GM12873 (cell line): Measurements from ENCODE around the gene MAP4K4.

Experiments
- TF ChIP-seq, protein P1 (sequence below): IDR thresholded peaks from 2 replicates; pipeline ENCODE4 v1.5.1; 2012; ENCODE audit warnings: low read depth, mild to moderate bottlenecking, moderate library complexity, low read length, control low read depth; ENCODE audit not compliant: insufficient read depth; ENCODE audit errors: missing control alignments

The MAP4K4 gene

DNA sequence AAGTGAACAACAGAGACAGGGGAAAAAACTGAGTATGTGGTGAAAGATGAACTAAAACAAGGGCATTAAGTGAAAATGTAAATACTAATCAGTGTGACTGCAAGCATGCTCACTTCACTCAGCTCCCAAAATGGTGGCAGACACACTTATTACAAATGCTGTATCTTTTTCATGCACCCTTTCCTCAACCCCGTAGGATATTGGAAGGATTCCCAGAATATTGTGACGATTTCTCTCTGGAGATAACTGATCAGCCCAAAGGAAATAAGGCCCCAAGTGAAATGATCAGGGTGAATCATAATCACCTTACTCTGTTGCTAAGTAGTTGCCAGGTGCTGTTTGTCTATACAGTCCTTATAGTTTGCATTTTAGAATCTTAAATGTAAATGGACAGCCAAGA, 155.3 kb downstream of the MAP4K4 start:
- TF ChIP-seq, protein P1, sequence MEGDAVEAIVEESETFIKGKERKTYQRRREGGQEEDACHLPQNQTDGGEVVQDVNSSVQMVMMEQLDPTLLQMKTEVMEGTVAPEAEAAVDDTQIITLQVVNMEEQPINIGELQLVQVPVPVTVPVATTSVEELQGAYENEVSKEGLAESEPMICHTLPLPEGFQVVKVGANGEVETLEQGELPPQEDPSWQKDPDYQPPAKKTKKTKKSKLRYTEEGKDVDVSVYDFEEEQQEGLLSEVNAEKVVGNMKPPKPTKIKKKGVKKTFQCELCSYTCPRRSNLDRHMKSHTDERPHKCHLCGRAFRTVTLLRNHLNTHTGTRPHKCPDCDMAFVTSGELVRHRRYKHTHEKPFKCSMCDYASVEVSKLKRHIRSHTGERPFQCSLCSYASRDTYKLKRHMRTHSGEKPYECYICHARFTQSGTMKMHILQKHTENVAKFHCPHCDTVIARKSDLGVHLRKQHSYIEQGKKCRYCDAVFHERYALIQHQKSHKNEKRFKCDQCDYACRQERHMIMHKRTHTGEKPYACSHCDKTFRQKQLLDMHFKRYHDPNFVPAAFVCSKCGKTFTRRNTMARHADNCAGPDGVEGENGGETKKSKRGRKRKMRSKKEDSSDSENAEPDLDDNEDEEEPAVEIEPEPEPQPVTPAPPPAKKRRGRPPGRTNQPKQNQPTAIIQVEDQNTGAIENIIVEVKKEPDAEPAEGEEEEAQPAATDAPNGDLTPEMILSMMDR = no peak

- TF ChIP-seq, protein P1 = no peak
Observed at GRCh38 chr2:101854877-101855276, 157.4 kb downstream of the MAP4K4 start.

GRCh38 chr2:101855776-101856175, 158.3 kb downstream of the MAP4K4 start:
- TF ChIP-seq, protein P1 = no peak

GRCh38 chr2:101858246-101858645, 160.7 kb downstream of the MAP4K4 start:
- TF ChIP-seq, protein P1 = no peak

GRCh38 chr2:101858910-101859309, 161.4 kb downstream of the MAP4K4 start:
- TF ChIP-seq, protein P1 = no peak

- TF ChIP-seq, protein P1 = no peak
Observed at GRCh38 chr2:101859604-101860003, 162.1 kb downstream of the MAP4K4 start.

DNA sequence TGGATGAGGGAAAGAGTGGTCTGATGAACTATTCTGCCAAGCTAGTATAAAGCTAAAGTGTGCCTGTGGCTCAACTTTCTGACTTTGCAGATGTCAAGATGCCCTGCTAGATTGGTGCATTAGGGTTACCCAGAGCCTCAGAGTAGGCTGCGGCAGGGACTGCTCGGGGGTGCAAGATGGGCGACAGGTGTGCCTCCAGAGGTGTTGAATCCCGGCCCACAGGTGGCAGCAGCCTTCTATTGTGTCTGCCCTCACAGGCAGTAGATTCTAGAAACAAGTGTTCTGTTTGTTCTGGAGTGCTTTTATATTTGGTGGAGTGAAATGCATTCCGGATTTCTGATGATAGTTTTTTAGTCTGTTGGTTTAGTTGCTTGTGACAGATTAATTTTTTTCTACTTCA, 162.7 kb downstream of the MAP4K4 start:
- TF ChIP-seq, protein P1 = no peak
